GM23338 (cell line): Measurements from ENCODE around the gene TASP1. TPM values are rescaled to one million over a fixed set of nuclear protein-coding genes. Genes with fewer than 3 reads are reported as not detected.

ENCODE experiments used
- ATAC-seq: fragments of 200-7000 bp; cut with Tn5 transposase; 3 replicates; pipeline ENCODE4 v1.9.1; 2020
- DNase-seq: peaks from one replicate; pipeline ENCODE4 v3.0.0-alpha.2; 2015; ENCODE audit warnings: low spot score
- H2AFZ ChIP-seq: fragments of 200-600 bp; sonication (generic); 2 replicates; pipeline ENCODE4 v1.8.0; 2016; ENCODE audit warnings: antibody characterized with exemption, mild to moderate bottlenecking, moderate library complexity
- H3F3A ChIP-seq: fragments of 200-600 bp; sonication (generic); replicated peaks from 2 replicates; pipeline ENCODE4 v1.8.0; 2017; ENCODE audit warnings: antibody characterized with exemption, mixed run types, low read depth
- H3K27ac ChIP-seq: fragments of 200-600 bp; sonication (generic); 2 replicates; pipeline ENCODE4 v1.6.1; 2016; ENCODE audit warnings: low read depth
- H3K27me3 ChIP-seq: fragments of 200-600 bp; sonication (generic); 2 replicates; pipeline ENCODE4 v1.8.0; 2016; ENCODE audit warnings: mild to moderate bottlenecking, mixed run types, moderate library complexity; ENCODE audit not compliant: insufficient read depth
- H3K36me3 ChIP-seq: fragments of 200-600 bp; sonication (generic); 2 replicates; pipeline ENCODE4 v1.8.0; 2016; ENCODE audit warnings: mild to moderate bottlenecking; ENCODE audit not compliant: insufficient read depth
- H3K4me1 ChIP-seq: fragments of 200-600 bp; sonication (generic); 2 replicates; pipeline ENCODE4 v1.8.0; 2016; ENCODE audit warnings: mild to moderate bottlenecking, moderate library complexity; ENCODE audit not compliant: insufficient read depth
- H3K4me2 ChIP-seq: fragments of 200-600 bp; sonication (generic); 2 replicates; pipeline ENCODE4 v1.7.1; 2017; ENCODE audit warnings: mixed run types
- H3K4me3 ChIP-seq: fragments of 200-600 bp; sonication (generic); 2 replicates; pipeline ENCODE4 v1.6.1; 2016; ENCODE audit warnings: mixed run types
- H3K79me2 ChIP-seq: fragments of 200-600 bp; sonication (generic); replicated peaks from 2 replicates; pipeline ENCODE4 v1.8.0; 2017; ENCODE audit warnings: mild to moderate bottlenecking; ENCODE audit not compliant: insufficient read depth
- H3K9me2 ChIP-seq: fragments of 200-600 bp; sonication (generic); 2 replicates; pipeline ENCODE4 v1.8.0; 2017; ENCODE audit not compliant: insufficient read depth
- H4K20me1 ChIP-seq: fragments of 200-600 bp; sonication (generic); replicated peaks from 2 replicates; pipeline ENCODE4 v1.8.0; 2017; ENCODE audit warnings: mild to moderate bottlenecking; ENCODE audit not compliant: insufficient read depth
- H3K27ac Mint-ChIP-seq: 2 replicates; pipeline ENCODE4 v1.8.0; 2020; ENCODE audit warnings: inconsistent platforms, mild to moderate bottlenecking, moderate library complexity, mixed read lengths
- H3K27me3 Mint-ChIP-seq: 3 replicates; pipeline ENCODE4 v1.8.0; 2022; ENCODE audit warnings: low read depth, mild to moderate bottlenecking, moderate library complexity, mixed read lengths, inconsistent platforms; ENCODE audit not compliant: insufficient read depth, poor library complexity
- H3K36me3 Mint-ChIP-seq: 3 replicates; pipeline ENCODE4 v1.8.0; 2021; ENCODE audit warnings: low read depth, mild to moderate bottlenecking, inconsistent platforms, moderate library complexity, mixed read lengths
- H3K4me1 Mint-ChIP-seq: 3 replicates; pipeline ENCODE4 v1.8.0; 2020; ENCODE audit warnings: mild to moderate bottlenecking, inconsistent platforms, mixed read lengths
- H3K4me3 Mint-ChIP-seq: 3 replicates; pipeline ENCODE4 v1.8.0; 2021; ENCODE audit warnings: moderate library complexity, mild to moderate bottlenecking, inconsistent platforms, mixed read lengths
- H3K9me3 Mint-ChIP-seq: 3 replicates; pipeline ENCODE4 v1.8.0; 2020; ENCODE audit warnings: moderate library complexity, mild to moderate bottlenecking, inconsistent platforms, mixed read lengths
- CREB1 ChIP-seq: fragments of 250-450 bp; sonication (Bioruptor Pico); IDR thresholded peaks from 2 replicates; pipeline ENCODE4 v1.5.0; 2020; ENCODE audit warnings: low read depth, mild to moderate bottlenecking, moderate library complexity
- EZH2phosphoT487 ChIP-seq: fragments of 200-600 bp; sonication (generic); IDR thresholded peaks from one replicate; pipeline ENCODE4 v1.8.1; 2018; ENCODE audit warnings: antibody characterized with exemption; ENCODE audit not compliant: unreplicated experiment
- JUNB ChIP-seq: IDR thresholded peaks from one replicate; pipeline ENCODE4 v1.6.1; 2016; ENCODE audit warnings: antibody characterized with exemption; ENCODE audit not compliant: unreplicated experiment
- NANOG ChIP-seq: IDR thresholded peaks from 2 replicates; pipeline ENCODE4 v1.6.1; 2016; ENCODE audit warnings: antibody characterized with exemption, borderline replicate concordance
- POLR2AphosphoS5 ChIP-seq: IDR thresholded peaks from 2 replicates; pipeline ENCODE4 v1.6.1; 2016; ENCODE audit warnings: antibody characterized with exemption, low read depth
- STAT1 ChIP-seq: IDR thresholded peaks from one replicate; pipeline ENCODE4 v1.6.1; 2016; ENCODE audit warnings: antibody characterized with exemption; ENCODE audit not compliant: unreplicated experiment
- ZNF331 ChIP-seq: fragments of 250-450 bp; sonication (Bioruptor Pico); IDR thresholded peaks from 2 replicates; pipeline ENCODE4 v1.5.0; 2020; ENCODE audit warnings: low read depth, mild to moderate bottlenecking, moderate library complexity
- polyA plus RNA-seq: library from polyadenylated mRNA; unstranded; fragments of >200 nt; fragmentation: Nextera tagmentation; extraction: Ambion mirVana; gene quantifications from 2 replicates; pipeline ENCODE4 v1.2.1, GENCODE V29; 2016
- total RNA-seq: library from RNA; depleted of rRNA; stranded (reverse); fragments of >200 nt; shearing (Covaris generic); gene quantifications from 2 replicates; pipeline ENCODE4 v1.2.3, GENCODE V29; 2014
- TF ChIP-seq, protein P1 (sequence below): IDR thresholded peaks from one replicate; pipeline ENCODE4 v1.6.1; 2018; ENCODE audit warnings: antibody characterized with exemption; ENCODE audit not compliant: unreplicated experiment
- TF ChIP-seq, protein P2 (sequence below): fragments of 250-450 bp; sonication (Bioruptor Pico); IDR thresholded peaks from 2 replicates; pipeline ENCODE4 v1.5.0; 2020; ENCODE audit warnings: mild to moderate bottlenecking, moderate library complexity
- TF ChIP-seq, protein P3 (sequence below): IDR thresholded peaks from 2 replicates; pipeline ENCODE4 v1.6.1; 2016; ENCODE audit warnings: antibody characterized with exemption

The TASP1 gene
- total and polyA plus RNA-seq, 2 experiments from 2014 or later, result 9.7 to 9.8 TPM

DNA sequence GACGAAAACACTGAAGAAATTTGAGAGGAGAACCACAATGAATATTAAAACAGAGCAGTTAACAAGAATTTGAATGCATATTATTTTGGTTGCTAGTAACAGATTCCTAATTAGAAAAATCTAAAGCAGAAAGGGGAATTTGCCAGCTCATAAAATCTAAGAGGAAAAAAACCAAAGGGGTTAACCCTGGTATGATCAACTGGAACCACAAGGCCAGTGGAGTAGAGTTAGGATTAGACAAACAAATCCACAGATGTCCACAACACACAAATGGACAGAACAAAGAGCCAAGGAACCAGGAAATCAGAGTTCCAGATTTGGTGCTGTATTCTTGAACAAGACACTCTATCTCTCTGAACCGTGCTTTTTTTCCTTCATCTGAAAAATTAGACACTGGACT, 195.0 kb downstream of the TASP1 start:
- Histone ChIP-seq H3K4me3 (no peak overlapping the region), H3K27me3 (no peaks in the 10 kb centered on the region), H3K9me2 (no peaks in the 10 kb centered on the region), H3K36me3 (no peaks in the 10 kb centered on the region), H3K4me1 (no peaks in the 10 kb centered on the region), H2AFZ (no peak overlapping the region), H4K20me1 (no peaks in the 10 kb centered on the region), H3K27ac (no peak overlapping the region), H3K79me2 (no peaks in the 10 kb centered on the region), H3F3A (no peaks in the 10 kb centered on the region), H3K4me2 (no peak overlapping the region)
- H3K27me3 Mint-ChIP-seq, result no peaks in the 10 kb centered on the region
- no peak overlapping the region for H3K4me3 Mint-ChIP-seq
- ATAC-seq, result no peak
- no peak for DNase-seq
- H3K36me3 Mint-ChIP-seq, result peaks cover 11% of the 10 kb centered on the region; the same call in 2 of the 3 replicates
- TF ChIP-seq JUNB (no peak), ZNF331 (CRISPR knock-in tag) (no peak), STAT1 (no peak), NANOG (no peak), EZH2phosphoT487 (no peak), CREB1 (no peak), POLR2AphosphoS5 (no peak)
- TF ChIP-seq, protein P1, sequence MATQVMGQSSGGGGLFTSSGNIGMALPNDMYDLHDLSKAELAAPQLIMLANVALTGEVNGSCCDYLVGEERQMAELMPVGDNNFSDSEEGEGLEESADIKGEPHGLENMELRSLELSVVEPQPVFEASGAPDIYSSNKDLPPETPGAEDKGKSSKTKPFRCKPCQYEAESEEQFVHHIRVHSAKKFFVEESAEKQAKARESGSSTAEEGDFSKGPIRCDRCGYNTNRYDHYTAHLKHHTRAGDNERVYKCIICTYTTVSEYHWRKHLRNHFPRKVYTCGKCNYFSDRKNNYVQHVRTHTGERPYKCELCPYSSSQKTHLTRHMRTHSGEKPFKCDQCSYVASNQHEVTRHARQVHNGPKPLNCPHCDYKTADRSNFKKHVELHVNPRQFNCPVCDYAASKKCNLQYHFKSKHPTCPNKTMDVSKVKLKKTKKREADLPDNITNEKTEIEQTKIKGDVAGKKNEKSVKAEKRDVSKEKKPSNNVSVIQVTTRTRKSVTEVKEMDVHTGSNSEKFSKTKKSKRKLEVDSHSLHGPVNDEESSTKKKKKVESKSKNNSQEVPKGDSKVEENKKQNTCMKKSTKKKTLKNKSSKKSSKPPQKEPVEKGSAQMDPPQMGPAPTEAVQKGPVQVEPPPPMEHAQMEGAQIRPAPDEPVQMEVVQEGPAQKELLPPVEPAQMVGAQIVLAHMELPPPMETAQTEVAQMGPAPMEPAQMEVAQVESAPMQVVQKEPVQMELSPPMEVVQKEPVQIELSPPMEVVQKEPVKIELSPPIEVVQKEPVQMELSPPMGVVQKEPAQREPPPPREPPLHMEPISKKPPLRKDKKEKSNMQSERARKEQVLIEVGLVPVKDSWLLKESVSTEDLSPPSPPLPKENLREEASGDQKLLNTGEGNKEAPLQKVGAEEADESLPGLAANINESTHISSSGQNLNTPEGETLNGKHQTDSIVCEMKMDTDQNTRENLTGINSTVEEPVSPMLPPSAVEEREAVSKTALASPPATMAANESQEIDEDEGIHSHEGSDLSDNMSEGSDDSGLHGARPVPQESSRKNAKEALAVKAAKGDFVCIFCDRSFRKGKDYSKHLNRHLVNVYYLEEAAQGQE, result no peak
- TF ChIP-seq, protein P2, sequence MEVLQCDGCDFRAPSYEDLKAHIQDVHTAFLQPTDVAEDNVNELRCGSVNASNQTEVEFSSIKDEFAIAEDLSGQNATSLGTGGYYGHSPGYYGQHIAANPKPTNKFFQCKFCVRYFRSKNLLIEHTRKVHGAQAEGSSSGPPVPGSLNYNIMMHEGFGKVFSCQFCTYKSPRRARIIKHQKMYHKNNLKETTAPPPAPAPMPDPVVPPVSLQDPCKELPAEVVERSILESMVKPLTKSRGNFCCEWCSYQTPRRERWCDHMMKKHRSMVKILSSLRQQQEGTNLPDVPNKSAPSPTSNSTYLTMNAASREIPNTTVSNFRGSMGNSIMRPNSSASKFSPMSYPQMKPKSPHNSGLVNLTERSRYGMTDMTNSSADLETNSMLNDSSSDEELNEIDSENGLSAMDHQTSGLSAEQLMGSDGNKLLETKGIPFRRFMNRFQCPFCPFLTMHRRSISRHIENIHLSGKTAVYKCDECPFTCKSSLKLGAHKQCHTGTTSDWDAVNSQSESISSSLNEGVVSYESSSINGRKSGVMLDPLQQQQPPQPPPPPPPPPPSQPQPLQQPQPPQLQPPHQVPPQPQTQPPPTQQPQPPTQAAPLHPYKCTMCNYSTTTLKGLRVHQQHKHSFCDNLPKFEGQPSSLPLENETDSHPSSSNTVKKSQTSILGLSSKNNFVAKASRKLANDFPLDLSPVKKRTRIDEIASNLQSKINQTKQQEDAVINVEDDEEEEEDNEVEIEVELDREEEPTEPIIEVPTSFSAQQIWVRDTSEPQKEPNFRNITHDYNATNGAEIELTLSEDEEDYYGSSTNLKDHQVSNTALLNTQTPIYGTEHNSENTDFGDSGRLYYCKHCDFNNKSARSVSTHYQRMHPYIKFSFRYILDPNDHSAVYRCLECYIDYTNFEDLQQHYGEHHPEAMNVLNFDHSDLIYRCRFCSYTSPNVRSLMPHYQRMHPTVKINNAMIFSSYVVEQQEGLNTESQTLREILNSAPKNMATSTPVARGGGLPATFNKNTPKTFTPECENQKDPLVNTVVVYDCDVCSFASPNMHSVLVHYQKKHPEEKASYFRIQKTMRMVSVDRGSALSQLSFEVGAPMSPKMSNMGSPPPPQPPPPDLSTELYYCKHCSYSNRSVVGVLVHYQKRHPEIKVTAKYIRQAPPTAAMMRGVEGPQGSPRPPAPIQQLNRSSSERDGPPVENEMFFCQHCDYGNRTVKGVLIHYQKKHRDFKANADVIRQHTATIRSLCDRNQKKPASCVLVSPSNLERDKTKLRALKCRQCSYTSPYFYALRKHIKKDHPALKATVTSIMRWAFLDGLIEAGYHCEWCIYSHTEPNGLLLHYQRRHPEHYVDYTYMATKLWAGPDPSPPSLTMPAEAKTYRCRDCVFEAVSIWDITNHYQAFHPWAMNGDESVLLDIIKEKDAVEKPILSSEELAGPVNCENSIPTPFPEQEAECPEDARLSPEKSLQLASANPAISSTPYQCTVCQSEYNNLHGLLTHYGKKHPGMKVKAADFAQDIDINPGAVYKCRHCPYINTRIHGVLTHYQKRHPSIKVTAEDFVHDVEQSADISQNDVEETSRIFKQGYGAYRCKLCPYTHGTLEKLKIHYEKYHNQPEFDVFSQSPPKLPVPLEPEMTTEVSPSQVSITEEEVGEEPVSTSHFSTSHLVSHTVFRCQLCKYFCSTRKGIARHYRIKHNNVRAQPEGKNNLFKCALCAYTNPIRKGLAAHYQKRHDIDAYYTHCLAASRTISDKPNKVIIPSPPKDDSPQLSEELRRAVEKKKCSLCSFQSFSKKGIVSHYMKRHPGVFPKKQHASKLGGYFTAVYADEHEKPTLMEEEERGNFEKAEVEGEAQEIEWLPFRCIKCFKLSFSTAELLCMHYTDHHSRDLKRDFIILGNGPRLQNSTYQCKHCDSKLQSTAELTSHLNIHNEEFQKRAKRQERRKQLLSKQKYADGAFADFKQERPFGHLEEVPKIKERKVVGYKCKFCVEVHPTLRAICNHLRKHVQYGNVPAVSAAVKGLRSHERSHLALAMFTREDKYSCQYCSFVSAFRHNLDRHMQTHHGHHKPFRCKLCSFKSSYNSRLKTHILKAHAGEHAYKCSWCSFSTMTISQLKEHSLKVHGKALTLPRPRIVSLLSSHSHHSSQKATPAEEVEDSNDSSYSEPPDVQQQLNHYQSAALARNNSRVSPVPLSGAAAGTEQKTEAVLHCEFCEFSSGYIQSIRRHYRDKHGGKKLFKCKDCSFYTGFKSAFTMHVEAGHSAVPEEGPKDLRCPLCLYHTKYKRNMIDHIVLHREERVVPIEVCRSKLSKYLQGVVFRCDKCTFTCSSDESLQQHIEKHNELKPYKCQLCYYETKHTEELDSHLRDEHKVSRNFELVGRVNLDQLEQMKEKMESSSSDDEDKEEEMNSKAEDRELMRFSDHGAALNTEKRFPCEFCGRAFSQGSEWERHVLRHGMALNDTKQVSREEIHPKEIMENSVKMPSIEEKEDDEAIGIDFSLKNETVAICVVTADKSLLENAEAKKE, result no peak
- TF ChIP-seq, protein P3, sequence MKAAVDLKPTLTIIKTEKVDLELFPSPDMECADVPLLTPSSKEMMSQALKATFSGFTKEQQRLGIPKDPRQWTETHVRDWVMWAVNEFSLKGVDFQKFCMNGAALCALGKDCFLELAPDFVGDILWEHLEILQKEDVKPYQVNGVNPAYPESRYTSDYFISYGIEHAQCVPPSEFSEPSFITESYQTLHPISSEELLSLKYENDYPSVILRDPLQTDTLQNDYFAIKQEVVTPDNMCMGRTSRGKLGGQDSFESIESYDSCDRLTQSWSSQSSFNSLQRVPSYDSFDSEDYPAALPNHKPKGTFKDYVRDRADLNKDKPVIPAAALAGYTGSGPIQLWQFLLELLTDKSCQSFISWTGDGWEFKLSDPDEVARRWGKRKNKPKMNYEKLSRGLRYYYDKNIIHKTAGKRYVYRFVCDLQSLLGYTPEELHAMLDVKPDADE, result no peak
- H3K27ac Mint-ChIP-seq, result no peak overlapping the region
- H3K4me1 Mint-ChIP-seq, result no peaks in the 10 kb centered on the region
- peaks cover 9% of the 10 kb centered on the region; the same call in 2 of the 3 replicates for H3K9me3 Mint-ChIP-seq
